Stimulated activated CD8-positive, alpha-beta memory T cell treated with anti-CD3 and anti-CD28 coated beads, Interleukin-7, amount 100 ng/mL, for 4 hours (primary cell): Measurements from ENCODE around the gene ALDH5A1.

Experiments
- DNase-seq, 2 donors: peaks; one replicate each; pipeline ENCODE4 v3.0.0-alpha.2; 2020; ENCODE audit warnings: low read depth in 2 of 2

The ALDH5A1 gene

DNA sequence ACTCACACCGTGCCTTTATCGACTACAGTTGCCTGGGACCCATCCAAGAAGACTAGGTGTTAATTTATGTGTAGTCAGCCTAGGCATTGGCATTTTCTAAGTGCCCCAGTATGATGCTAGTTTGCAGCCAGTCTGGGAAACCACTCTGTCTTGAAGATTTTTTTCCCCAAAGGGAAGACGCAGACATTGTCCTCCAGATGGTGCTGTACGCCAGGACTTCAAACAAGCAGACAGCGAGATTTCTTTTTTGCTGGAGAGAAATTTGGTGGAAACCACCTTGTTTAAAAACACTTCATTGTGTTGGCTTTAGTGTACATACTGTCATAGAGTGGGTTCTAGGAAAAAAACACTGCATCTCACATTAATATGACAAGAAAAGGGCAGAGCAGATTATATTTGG is 30.0 kb downstream of the ALDH5A1 start:
- no peak for DNase-seq

DNA sequence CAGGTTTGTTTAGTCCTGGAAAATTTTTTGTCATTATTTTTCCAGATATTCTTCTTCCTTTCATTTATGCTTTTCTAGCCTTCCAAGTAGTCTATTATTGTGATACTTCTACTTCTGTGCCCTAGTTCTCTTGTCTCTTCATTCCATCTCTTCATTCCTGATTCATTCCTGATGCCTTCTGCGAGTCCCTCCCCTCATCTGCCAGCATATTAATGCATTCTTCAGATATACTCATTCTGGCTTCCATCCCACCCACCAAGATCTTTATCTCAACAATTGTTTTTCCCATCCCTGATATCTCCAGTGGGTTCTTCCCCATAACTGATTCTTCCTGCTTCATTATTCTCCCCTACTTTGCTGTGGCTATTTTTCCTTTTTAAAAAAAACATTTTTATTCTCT is 35.2 kb downstream of the ALDH5A1 start:
- no peak for DNase-seq

DNA sequence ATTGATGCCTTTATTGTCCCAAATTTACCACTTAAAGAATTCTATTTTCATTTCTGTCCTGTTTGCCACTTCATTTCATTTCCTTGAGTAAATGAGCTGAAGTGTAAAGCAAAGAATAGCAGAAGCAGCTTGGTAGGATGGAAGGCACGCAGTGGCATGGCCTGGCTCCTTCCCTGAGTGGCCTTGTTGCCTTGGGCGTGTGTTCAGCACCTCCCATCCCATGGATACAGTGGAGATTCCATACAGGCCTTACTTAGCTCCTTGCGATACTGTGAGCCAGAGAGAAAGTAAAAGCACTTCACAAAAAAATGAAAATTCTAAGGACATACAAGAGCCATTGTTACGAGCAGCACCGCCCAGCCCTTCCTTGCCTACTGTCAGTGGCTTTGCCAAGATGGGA is 39.6 kb downstream of the ALDH5A1 start:
- no peak for DNase-seq

DNA sequence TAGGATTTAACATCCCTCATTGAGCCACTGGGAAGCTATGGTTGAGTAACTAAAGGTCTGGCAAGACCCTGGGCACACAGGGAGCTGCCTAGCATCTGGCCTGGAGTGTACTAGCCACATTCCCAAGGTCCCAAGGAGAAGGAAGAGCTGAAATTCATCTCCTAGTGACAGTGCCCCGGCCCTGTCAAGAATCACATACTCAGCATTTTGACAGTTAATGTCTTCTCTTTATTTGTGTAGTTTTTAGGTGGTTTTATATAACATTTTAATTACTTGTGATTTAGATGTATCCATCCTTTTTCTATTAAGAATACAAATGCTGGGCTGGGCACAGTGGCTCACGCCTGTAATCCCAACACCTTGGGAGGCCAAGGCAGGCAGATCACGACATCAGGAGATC is 40.4 kb downstream of the ALDH5A1 start:
- no peak for DNase-seq

DNA sequence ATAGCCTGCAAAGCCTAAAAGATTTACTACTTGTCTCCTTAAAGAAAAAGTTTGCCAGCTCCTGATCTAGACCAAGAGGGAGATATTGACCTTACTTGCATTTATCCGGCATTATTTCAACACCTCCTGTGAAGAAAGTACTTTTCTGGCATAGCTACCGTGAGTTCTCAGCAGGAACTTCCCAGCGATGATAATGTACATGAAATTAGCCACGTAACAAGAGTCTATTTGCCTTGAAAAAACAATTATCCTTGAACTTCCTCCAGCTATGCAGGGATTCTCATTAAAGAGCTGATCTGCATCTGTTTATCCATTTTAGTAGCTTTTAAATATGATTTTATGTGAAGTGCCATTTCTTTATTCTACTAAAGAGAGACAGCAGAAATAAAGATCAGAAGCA is 41.7 kb downstream of the ALDH5A1 start:
- no peak for DNase-seq

DNA sequence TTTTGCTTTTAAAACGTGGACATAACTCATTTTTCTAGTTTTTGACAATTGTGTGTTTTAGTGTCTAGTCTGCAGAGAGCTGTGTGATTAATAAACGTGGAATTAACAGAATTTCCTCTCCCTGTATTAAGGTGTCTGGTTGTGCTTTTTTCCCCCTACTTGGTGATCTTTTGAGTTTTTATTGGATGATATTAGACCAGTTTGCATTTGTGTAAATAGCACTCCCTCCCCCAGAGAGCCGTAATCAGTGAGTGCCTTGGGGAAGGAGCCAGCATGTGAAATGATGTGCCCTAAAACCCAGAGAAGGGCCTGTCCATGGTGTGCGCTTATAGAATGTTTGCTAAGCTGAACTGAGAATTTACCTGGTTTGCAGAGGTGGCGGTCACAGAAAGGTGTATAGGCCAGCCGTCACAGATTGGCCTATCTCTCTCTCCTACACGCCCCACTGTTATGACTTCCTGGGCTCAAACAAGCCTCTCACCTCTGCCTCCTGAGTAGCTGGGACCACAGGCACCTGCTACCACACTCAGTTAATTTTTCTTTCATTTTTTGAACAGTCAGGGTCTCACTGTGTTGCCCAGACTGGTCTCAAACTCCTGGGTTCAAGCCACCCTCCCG is 42.4 kb downstream of the ALDH5A1 start:
- no peak for DNase-seq

DNA sequence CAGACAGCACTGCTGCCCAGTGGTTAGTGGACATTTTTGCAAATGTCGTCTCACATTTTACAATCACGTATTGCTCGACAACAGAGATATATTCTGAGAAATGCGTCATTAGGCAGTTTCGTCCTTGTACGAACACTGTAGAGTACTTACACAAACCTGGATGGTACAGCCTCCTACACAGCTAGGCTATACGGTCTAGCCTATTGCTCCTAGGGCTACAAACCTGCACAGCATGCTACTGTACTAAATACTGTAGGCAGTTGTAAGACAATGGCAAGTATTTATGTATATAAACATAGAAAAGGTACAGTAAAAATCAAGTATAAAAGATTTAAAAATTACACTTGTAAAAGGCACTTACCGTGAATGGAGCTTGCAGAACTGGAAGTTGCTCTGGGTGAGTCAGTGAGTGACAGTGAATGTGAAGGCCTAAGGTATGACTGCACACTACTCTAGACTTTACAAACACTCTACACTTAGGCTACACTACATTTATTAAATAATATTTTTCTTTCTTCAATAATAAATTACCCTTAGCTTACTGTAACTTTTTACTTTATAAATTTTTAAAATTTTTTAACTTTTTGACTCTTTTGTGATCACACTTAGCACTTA is 43.1 kb downstream of the ALDH5A1 start:
- DNase-seq = no peak

DNA sequence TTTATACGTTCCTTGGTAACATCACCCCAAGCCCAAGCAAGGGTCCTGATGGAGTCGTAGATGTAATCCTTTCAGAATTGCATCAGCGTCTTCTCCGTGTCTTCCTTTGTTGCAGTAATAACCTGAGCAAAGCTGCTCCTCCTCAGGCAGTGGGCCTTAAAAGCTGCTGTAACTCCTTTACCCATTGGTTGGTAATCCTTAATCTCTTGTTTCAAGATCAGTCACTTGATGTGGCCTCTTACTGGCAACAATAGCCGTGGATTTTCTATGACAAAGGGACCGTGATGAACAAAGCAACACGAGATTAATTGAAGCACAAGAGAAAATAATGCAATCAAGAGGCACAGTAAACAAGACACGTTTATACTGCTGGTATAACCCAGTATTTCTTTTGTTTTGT is 44.6 kb downstream of the ALDH5A1 start:
- DNase-seq = no peak

DNA sequence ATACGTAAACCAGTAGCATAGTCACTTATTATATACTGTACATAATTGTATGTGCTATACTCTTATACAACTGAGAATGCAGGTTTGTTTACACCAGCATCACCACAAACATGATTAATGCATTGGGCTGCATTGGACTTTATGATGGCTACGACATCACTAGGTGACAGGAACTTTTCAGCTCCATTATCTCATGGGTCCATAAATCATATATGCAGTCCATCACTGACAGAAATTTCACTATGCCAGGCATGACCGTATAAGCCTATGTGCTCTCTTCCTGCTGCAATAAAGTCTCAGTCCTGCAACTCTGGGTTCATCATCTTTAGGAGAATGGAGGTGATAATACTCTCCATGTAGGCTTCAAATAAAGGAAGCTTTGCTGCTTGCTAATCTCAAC is 45.4 kb downstream of the ALDH5A1 start:
- no peak for DNase-seq

DNA sequence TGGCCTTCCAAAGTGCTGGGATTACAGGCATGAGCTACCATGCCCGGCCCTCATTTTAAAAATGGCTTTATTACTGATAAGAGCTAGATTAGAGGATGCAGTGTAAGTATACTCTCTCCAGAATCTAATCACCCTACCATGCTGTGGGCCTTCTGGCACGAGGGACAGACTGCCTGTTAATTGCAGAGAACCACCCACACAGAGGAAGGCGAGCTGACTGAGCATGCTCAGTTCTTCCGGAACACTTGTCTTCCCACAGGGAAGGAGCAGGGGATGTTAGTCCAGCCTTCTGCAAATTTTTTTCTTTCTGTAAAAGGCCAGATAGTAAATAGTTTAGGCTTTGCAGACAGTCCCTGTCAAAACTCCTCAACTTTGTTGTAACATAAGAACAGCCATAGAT is 48.9 kb downstream of the ALDH5A1 start:
- DNase-seq = no peak

DNA sequence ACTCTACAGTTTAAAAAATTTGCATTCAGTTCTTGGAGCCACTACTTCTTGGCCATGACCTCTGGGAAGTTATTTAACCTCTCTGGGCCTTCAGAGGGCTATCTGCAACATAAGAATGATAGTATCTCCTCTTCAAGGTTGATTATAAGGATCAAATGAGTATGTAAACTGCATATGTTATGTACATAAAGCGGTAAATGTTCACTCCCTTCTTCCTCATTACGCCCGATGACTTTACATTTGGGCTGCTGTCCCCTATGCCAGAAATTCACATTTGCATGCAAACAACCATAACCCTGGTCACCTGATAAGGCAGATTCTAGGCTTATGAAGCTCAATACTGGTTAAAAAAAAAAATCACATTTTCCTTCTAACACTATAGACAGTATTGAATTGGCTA is 50.4 kb downstream of the ALDH5A1 start:
- DNase-seq = no peak

DNA sequence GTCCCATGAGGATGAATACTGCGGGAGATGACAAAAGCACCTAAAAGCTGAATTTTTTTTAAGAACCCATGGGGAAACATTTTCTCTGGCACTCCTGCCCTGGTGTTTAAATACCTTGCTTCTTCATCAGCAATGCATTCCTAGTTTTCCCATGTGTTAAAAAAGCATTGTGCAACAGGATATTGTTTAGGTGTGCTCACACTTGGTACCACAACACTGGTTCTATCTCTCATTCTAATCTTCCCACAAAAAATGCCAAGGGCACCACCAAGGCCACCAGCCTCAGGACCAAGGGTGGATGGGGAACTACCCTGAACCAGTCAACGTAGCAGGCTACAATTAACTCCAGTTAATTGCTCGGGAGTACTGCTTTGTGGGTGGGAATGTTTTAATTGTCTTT is 50.9 kb downstream of the ALDH5A1 start:
- no peak for DNase-seq

DNA sequence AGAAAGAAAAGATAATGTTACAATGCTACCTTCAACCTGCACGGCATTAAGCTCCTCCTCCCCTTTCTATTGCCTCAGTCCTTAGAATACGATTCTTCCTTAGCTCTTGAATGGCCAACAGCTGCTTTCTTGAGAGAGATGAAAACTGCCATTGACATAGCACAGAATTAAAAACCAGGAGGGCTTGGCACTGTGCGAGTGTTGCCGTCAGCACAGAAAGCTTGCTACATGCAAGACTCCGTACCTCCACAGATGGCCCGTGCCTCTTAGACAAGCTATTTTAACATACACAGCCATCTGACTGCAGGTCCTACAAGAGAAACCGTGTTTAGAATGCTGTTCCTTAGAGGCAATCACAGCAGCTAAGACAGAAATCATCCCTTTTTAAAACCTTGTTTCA is 51.7 kb downstream of the ALDH5A1 start:
- DNase-seq = no peak

DNA sequence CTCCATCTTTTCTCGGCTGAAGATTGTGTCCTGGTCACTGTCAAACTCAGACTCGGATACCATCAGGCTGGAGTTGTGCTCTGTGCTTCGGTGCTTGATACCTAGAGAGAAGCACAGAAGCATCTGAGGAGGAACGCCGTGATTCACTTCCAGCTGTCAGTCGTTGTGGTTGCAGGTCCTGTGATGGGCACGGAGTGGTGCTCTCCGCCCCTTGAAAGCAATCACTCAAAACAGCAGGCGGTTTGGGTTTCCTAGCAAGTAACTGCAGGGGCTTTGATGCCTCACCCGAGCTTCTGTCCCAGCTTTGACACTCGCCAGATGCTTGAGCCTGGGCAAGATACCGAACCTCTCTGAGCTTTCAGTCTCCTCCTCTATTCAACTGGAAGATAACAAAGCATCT is 52.5 kb downstream of the ALDH5A1 start:
- DNase-seq = peak; percentile 8 to 25

DNA sequence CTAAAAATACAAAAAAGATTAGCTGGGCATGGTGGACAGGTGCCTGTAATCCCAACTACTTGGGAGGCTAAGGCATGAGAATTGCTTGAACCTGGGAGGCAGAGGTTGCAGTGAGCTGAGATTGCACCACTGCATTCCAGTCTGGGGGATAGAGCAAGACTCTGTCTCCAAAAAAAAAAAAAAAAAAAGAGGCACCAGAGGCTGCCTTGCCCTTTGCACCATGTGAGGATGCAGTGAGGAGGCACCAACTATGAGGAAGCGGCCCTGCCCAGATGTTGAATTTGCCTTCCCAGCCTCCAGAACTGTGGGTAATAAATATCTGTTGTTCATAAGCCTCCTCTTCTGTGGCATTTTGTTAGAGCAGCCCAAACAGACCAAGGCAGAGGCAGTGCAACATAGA is 54.4 kb downstream of the ALDH5A1 start:
- DNase-seq = no peak

DNA sequence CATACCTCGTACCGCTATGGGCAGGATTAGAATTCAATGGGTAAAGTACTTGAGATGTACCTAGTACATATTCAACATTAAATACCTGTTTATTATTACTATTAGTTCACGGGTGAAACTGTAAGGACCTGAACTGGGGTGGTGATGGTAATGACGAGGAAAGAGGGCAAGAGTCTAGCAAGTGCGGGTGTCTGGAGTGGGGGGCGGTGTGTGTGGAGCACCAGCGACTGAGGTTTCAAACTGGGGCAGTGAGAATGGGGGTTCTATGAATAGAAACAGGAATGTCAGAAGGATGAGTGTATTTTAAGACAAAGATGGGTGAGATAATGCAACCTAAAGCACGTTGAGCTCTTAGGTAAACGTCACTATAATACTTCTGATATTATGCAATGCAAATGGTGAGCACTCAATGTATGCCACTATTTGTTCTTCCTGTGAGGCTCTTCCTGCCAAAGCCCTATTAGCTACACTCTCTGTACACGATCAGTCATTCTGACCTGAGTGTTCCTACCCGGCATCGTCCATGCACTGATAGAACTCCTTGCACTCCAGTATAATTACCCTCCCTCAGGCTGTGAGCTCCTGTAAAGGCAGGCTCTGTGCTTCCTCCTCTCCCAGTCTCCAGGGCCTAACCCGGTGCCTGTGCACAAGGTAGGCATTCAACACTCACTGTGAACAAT is 55.0 kb downstream of the ALDH5A1 start:
- DNase-seq = no peak

DNA sequence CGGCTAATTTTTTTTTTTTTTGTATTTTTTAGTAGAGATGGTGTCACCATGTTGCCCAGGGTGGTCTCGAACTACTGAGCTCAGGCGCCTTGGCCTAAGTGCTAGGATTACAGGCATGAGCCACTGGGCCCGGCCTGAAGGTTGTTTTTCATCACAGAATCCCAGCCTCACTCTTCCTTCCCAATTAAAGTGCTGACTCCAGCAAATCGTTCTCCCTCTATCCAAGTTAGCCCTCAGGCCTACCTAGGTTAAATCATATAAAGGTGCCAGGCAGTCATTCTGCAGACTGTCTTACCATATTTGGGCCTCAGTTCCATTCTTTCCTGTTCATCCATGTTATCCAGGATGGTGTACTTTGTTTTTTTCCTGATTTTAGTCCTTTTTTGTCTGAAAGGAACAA is 56.4 kb downstream of the ALDH5A1 start:
- DNase-seq = no peak

DNA sequence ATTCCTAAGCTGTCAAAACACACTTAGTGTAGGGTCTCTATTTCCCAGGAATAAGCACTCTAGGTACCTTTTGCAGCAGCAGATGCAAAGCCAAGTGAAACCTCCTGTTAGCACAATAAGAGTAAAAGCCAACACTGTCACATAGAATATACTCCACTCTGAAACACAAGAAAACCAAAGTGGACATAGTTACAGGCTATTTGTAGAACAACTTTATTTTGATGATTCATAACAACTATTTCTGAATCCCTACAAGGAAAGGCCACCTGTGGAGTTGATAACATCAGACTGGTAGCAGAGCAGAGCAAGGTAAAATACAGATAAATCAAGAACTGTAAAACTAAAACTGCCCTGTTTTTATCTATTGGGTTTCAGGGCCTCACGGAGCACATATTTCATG is 59.7 kb downstream of the ALDH5A1 start:
- DNase-seq = no peak

DNA sequence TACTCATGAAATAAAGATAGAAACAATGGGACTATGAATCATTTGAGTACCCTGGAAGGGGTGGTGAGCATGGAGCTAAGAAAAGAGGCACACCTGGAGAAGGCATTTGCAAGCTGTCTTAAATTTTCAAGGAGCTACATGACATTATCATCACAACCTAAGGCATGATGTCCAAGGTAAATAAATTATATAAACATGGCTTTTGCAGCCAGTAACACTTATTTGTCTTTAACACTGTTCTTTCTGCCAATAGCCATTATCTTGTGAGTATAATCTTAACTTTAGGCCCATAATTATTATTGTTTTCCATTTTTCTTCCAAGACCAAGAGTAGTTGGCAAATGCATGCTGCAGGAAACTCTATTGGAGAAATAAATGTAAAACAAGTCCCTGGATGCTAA is 63.7 kb downstream of the ALDH5A1 start:
- DNase-seq = no peak

DNA sequence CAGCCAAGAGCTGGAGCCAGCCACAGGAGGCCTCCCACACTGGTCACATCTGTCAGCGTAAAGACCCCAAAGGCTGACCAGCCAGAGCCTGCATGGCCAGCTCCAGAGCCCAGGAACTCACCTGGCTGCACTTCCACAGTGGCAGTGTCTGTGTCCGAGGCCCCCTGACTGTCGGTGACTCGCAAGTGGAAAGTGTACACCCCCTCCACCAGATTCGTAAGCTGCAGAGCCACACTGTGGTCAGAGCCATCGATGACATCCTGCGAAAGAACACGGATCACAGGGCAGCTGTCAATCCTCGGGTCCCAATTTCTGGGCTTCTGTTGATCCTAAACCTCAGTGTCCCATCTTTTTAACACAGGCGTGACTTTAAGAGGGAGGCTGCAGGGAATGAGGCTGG is 69.3 kb downstream of the ALDH5A1 start:
- no peak for DNase-seq

DNA sequence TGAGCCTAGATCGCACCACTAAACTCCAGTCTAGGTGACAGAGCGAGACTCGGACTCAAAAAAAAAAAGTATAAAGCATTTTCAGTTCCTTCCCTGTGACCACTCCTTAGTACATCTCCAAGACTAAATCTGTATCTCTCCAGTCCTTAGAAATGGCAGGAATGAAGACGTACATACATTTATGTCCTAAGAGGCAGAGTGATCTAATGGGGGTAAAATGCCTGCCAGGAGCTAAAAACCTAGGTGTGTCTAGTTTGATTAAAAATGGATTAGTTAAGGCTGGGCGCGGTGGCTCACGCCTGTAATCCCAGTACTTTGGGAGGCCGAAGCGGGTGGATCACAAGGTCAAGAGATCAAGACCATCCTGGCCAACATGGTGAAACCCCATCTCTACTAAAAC is 70.4 kb downstream of the ALDH5A1 start:
- no peak for DNase-seq

DNA sequence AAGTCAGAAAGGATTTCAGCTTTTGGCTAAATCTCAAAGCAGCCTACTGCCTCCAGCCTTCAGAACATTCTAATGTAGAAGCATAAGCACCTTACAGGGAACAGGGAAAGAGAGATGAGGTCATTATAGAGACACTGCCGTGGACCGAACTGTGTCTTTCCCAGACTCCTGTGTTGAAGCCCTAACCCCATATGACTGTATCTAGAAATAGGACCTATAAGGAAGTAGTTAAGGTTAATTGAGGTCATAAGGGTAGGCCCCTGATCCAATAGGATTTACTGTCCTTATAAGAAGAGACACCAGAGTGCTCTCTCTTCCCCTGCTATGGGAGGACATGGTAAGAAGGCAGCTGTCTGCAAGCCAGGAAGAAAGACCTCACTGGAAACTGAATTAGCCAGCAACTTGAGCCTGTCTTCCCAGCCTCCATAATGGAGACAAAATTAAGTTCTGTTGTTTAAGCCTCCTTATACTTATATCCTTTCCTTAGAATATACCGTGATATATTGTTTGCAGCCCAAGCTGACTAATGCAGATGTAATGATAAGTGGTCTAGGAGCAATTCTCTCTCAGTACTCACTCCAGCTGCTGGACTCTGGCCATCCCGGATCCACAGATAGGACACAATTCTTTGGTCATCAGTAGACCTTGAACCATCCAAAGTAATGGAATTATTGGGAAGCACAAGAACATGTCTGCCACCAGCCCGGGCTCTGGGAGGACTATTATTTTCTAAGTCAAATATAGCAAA is 71.4 kb downstream of the ALDH5A1 start:
- no peak for DNase-seq

DNA sequence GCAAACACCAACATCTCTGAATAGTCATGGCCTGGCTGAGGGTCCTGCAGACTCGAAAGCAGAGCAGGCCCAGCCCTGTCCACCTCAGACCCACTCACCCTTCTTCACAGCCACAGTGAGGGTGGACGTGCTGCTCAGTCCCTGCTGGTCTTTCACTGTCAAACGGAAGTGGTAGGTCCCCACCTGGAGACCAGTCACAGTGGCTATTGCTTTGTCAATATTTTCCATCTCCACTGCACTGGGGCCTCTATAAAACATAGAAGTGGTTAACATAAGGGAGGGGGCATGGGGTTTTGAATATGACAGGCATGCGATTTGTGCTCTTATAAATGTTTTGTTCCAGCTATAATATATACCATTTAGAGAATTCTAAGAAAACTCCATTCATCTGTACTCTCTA is 73.9 kb downstream of the ALDH5A1 start:
- no peak for DNase-seq
